ENCODE data around the gene CPEB2.

CPEB2 gene

GRCh38 chr4:15106399-15106798 lies 104.1 kb downstream of the CPEB2 start:
- Histone ChIP-seq H3K27me3 (ENCODE audit: control insufficient read depth in 1 of 2, insufficient read depth in 2 of 2, low read length in 2 of 2) (no peaks in the 10 kb centered on the region), H3K4me3 (ENCODE audit: low read depth in 1 of 2, low read length in 2 of 2) (no peak overlapping the region), H3K27ac (ENCODE audit: low read depth, low read length) (no peak overlapping the region), H3K9ac (ENCODE audit: low read depth in 1 of 2, low read length in 2 of 2) (no peak overlapping the region), H3K4me1 (ENCODE audit: control insufficient read depth in 1 of 2, insufficient read depth in 2 of 2, low read length in 2 of 2) (peaks cover 12 to 22% of the 10 kb centered on the region in 2 donors), H3K36me3 (ENCODE audit: control insufficient read depth in 1 of 2, insufficient read depth in 2 of 2, low read length in 2 of 2) (no peaks in the 10 kb centered on the region), H3K9me3 (ENCODE audit: control insufficient read depth in 1 of 2, low read length in 2 of 2) (no peaks in the 10 kb centered on the region)

GRCh38 chr4:15109600-15109999 lies 107.3 kb downstream of the CPEB2 start:
- no peaks in the 10 kb centered on the region for H3K36me3 ChIP-seq (ENCODE audit: control insufficient read depth in 1 of 2, insufficient read depth in 2 of 2, low read length in 2 of 2)
- H3K27ac ChIP-seq (ENCODE audit: low read depth, low read length), result no peak overlapping the region
- H3K4me3 ChIP-seq (ENCODE audit: low read depth in 1 of 2, low read length in 2 of 2), result no peak overlapping the region
- no peaks in the 10 kb centered on the region for H3K27me3 ChIP-seq (ENCODE audit: control insufficient read depth in 1 of 2, insufficient read depth in 2 of 2, low read length in 2 of 2)
- peaks cover 12 to 24% of the 10 kb centered on the region in 2 donors for H3K4me1 ChIP-seq (ENCODE audit: control insufficient read depth in 1 of 2, insufficient read depth in 2 of 2, low read length in 2 of 2)
- no peak overlapping the region for H3K9ac ChIP-seq (ENCODE audit: low read depth in 1 of 2, low read length in 2 of 2)
- no peaks in the 10 kb centered on the region for H3K9me3 ChIP-seq (ENCODE audit: control insufficient read depth in 1 of 2, low read length in 2 of 2)

- H3K4me1 ChIP-seq (ENCODE audit: control insufficient read depth in 1 of 2, insufficient read depth in 2 of 2, low read length in 2 of 2), result peaks cover 12 to 24% of the 10 kb centered on the region in 2 donors
- H3K27ac ChIP-seq (ENCODE audit: low read depth, low read length), result no peak overlapping the region
- H3K27me3 ChIP-seq (ENCODE audit: control insufficient read depth in 1 of 2, insufficient read depth in 2 of 2, low read length in 2 of 2), result no peaks in the 10 kb centered on the region
- H3K9me3 ChIP-seq (ENCODE audit: control insufficient read depth in 1 of 2, low read length in 2 of 2), result no peaks in the 10 kb centered on the region
- no peak overlapping the region for H3K9ac ChIP-seq (ENCODE audit: low read depth in 1 of 2, low read length in 2 of 2)
- no peaks in the 10 kb centered on the region for H3K36me3 ChIP-seq (ENCODE audit: control insufficient read depth in 1 of 2, insufficient read depth in 2 of 2, low read length in 2 of 2)
- no peak overlapping the region for H3K4me3 ChIP-seq (ENCODE audit: low read depth in 1 of 2, low read length in 2 of 2)
Measured at GRCh38 chr4:15110120-15110571, 107.9 kb downstream of the CPEB2 start.

GRCh38 chr4:15116509-15117079 lies 114.3 kb downstream of the CPEB2 start:
- H3K36me3 ChIP-seq (ENCODE audit: control insufficient read depth in 1 of 2, insufficient read depth in 2 of 2, low read length in 2 of 2), result no peaks in the 10 kb centered on the region
- no peak overlapping the region for H3K4me3 ChIP-seq (ENCODE audit: low read depth in 1 of 2, low read length in 2 of 2)
- H3K9ac ChIP-seq (ENCODE audit: low read depth in 1 of 2, low read length in 2 of 2), result no peak overlapping the region
- H3K4me1 ChIP-seq (ENCODE audit: control insufficient read depth in 1 of 2, insufficient read depth in 2 of 2, low read length in 2 of 2), result no peaks in the 10 kb centered on the region
- H3K27ac ChIP-seq (ENCODE audit: low read depth, low read length), result no peak overlapping the region
- H3K9me3 ChIP-seq (ENCODE audit: control insufficient read depth in 1 of 2, low read length in 2 of 2), result no peaks in the 10 kb centered on the region
- H3K27me3 ChIP-seq (ENCODE audit: control insufficient read depth in 1 of 2, insufficient read depth in 2 of 2, low read length in 2 of 2), result no peaks in the 10 kb centered on the region

- no peak overlapping the region for H3K4me3 ChIP-seq (ENCODE audit: low read depth in 1 of 2, low read length in 2 of 2)
- H3K27me3 ChIP-seq (ENCODE audit: control insufficient read depth in 1 of 2, insufficient read depth in 2 of 2, low read length in 2 of 2), result no peaks in the 10 kb centered on the region
- H3K9ac ChIP-seq (ENCODE audit: low read depth in 1 of 2, low read length in 2 of 2), result no peak overlapping the region
- H3K4me1 ChIP-seq (ENCODE audit: control insufficient read depth in 1 of 2, insufficient read depth in 2 of 2, low read length in 2 of 2), result no peaks in the 10 kb centered on the region
- no peak overlapping the region for H3K27ac ChIP-seq (ENCODE audit: low read depth, low read length)
- no peaks in the 10 kb centered on the region for H3K36me3 ChIP-seq (ENCODE audit: control insufficient read depth in 1 of 2, insufficient read depth in 2 of 2, low read length in 2 of 2)
- no peaks in the 10 kb centered on the region for H3K9me3 ChIP-seq (ENCODE audit: control insufficient read depth in 1 of 2, low read length in 2 of 2)
Measured at GRCh38 chr4:15117270-15117946, 115.1 kb downstream of the CPEB2 start.

- no peak overlapping the region for H3K27ac ChIP-seq (ENCODE audit: low read depth, low read length)
Measured at GRCh38 chr4:15118292-15118691, 116.0 kb downstream of the CPEB2 start.

More at GRCh38 chr4:15118292-15118691, 116.0 kb downstream of the CPEB2 start:
- Histone ChIP-seq H3K4me3 (ENCODE audit: low read depth in 1 of 2, low read length in 2 of 2) (no peak overlapping the region), H3K36me3 (ENCODE audit: control insufficient read depth in 1 of 2, insufficient read depth in 2 of 2, low read length in 2 of 2) (no peaks in the 10 kb centered on the region), H3K4me1 (ENCODE audit: control insufficient read depth in 1 of 2, insufficient read depth in 2 of 2, low read length in 2 of 2) (no peaks in the 10 kb centered on the region), H3K9ac (ENCODE audit: low read depth in 1 of 2, low read length in 2 of 2) (no peak overlapping the region), H3K27me3 (ENCODE audit: control insufficient read depth in 1 of 2, insufficient read depth in 2 of 2, low read length in 2 of 2) (no peaks in the 10 kb centered on the region), H3K9me3 (ENCODE audit: control insufficient read depth in 1 of 2, low read length in 2 of 2) (no peaks in the 10 kb centered on the region)

All from duodenal mucosa (tissue), 2 donors.